Measurements from ENCODE around the gene ATXN10. TPM values are rescaled to one million over a fixed set of nuclear protein-coding genes. Genes with fewer than 3 reads are reported as not detected.
A peak's percentile ranks its signal among the peaks of the same experiment; 100 is the strongest.

Gene ATXN10
- total and polyA plus RNA-seq, 2 of the 13 experiments (the other 11 are each of a cell fraction or from before 2014, with no cell fraction given): 60.1 to 194 TPM

- TF ChIP-seq PAXIP1 (CRISPR knock-in tag; conservative IDR thresholded peaks at IDR 0.05): no peak
- TF ChIP-seq ZNF549 (CRISPR knock-in tag; IDR thresholded peaks at IDR 0.05): no peak
- TF ChIP-seq ZNF761 (CRISPR knock-in tag; conservative IDR thresholded peaks at IDR 0.05): no peak
- no peak for TF ChIP-seq CERS6 (CRISPR knock-in tag; IDR thresholded peaks at IDR 0.05)
- TF ChIP-seq MAFF (IDR thresholded peaks at IDR 0.05; ENCODE audit: low read depth, low read length): peak; percentile 76; the same call in 1 of the 2 replicates
These were observed 32.5 kb upstream of the ATXN10 start (continued) for GRCh38 chr22:45638834-45639746.

- POLR2A ChIA-PET: no interaction called here
- DNase-seq (ENCODE audit: low spot score) (no peak), ATAC-seq (no peak), FAIRE-seq (no peak)
- Histone ChIP-seq H3K36me3 (replicated peaks in 1 of 2; ENCODE audit: control insufficient read depth in 1 of 2, insufficient read depth in 2 of 2, low read length in 2 of 2) (no peaks in the 10 kb centered on the region), H3K4me3 (replicated peaks in 1 of 3; ENCODE audit: insufficient read depth in 1 of 3, low read depth in 2 of 3, low read length in 3 of 3) (no peak overlapping the region), H3K4me2 (ENCODE audit: low read depth, low read length) (no peak overlapping the region), H3K27me3 (ENCODE audit: control insufficient read depth in 1 of 2, insufficient read depth in 2 of 2, low read length in 2 of 2) (no peaks in the 10 kb centered on the region; a peak in 1 of 5 replicates), H3K27ac (ENCODE audit: extremely low read length, insufficient read depth, low read length) (no peak overlapping the region), H2AFZ (ENCODE audit: low read length) (no peak overlapping the region), H3K9ac (ENCODE audit: insufficient read depth, low read depth, low read length) (no peak overlapping the region), H3K4me1 (ENCODE audit: insufficient read depth, low read length) (peaks cover 71% of the 10 kb centered on the region), H3K9me3 (ENCODE audit: low read length) (no peaks in the 10 kb centered on the region), H3K79me2 (ENCODE audit: insufficient read depth, low read length) (no peaks in the 10 kb centered on the region), H4K20me1 (ENCODE audit: insufficient read depth, low read length) (no peaks in the 10 kb centered on the region)
- in situ Hi-C loops (cut with HindIII; ENCODE audit: extremely low pct_ligation_motif_present, low pct_unique_long_range_greater_than_20kb): loop anchor here (5.0 to 25.0 kb wide), 3 partner anchors 62 to 473 kb away; no protein-coding TSS in a partner anchor
- CTCF ChIA-PET (ENCODE audit: low intra/inter-chr PET ratio, low total read pairs): no interaction called here
- intact Hi-C loops (cut with micrococcal nuclease; ENCODE audit: unreplicated experiment): loop anchor here (10.0 kb wide), 2 partner anchors 185 to 225 kb away; no protein-coding TSS in a partner anchor
- BruUV-seq (replicated peaks): no TSS peak
- WGBS (ENCODE audit: low lambda C conversion rate): 96% methylated on average over 7 of the region's 7 CpGs
- no peak for TF ChIP-seq TOE1 (CRISPR knock-in tag; IDR thresholded peaks at IDR 0.05)
- no peak for TF ChIP-seq SNAI1 (CRISPR knock-in tag; IDR thresholded peaks at IDR 0.05; ENCODE audit: borderline replicate concordance)
- TF ChIP-seq GZF1 (CRISPR knock-in tag; IDR thresholded peaks at IDR 0.05): no peak
- TF ChIP-seq MTF1 (CRISPR knock-in tag; IDR thresholded peaks at IDR 0.05): no peak
- no peak for TF ChIP-seq NRL (CRISPR knock-in tag; IDR thresholded peaks at IDR 0.05; ENCODE audit: borderline replicate concordance)
- TF ChIP-seq TRIM22 (IDR thresholded peaks at IDR 0.05): no peak
- no peak for TF ChIP-seq ZNF33B (CRISPR knock-in tag; IDR thresholded peaks at IDR 0.05)
- no peak for TF ChIP-seq TBX3 (IDR thresholded peaks at IDR 0.05; ENCODE audit: borderline replicate concordance)
- TF ChIP-seq MLLT10 (CRISPR knock-in tag; IDR thresholded peaks at IDR 0.05): no peak
- no peak for TF ChIP-seq ZSCAN21 (CRISPR knock-in tag; IDR thresholded peaks at IDR 0.05; ENCODE audit: borderline replicate concordance)
These were observed 31.9 kb upstream of the ATXN10 start for GRCh38 chr22:45639747-45640102.

Measured in HepG2 (cell line).